Measurements from ENCODE around the gene LSM14B. TPM values are rescaled to one million over a fixed set of nuclear protein-coding genes. Genes with fewer than 3 reads are reported as not detected.
"Not testable (repeated sequence)": the region's sequence is repeated elsewhere in the genome, so short reads cannot be mapped to it uniquely, and the experiment has no call there.

LSM14B gene
- total RNA-seq, result 10 to 100 TPM; 25.1 to 29.8 TPM

- Mint-ChIP-seq H3K4me3 (peak within 1 kb of the TSS; percentile 87), H3K4me1 (peaks cover 10% of the 10 kb centered on the region), H3K27me3 (no peaks in the 10 kb centered on the region), H3K36me3 (ENCODE audit: low read depth) (peaks cover 31% of the 10 kb centered on the region), H3K9me3 (no peaks in the 10 kb centered on the region), H3K27ac (peak within 1 kb of the TSS; percentile 84)
- peak; percentile 88 for ATAC-seq (replicated peaks)
Observed at GRCh38 chr20:62121776-62122653, at the start of gene LSM14B. LSM14B (plus strand) TSS chr20:62122475; CDS start chr20:62122667, 192 bp downstream.

- Mint-ChIP-seq H3K36me3 (ENCODE audit: low read depth) (peaks cover 5% of the 10 kb centered on the region), H3K27ac (no peak overlapping the region), H3K4me3 (no peak overlapping the region), H3K27me3 (peaks cover 2% of the 10 kb centered on the region), H3K4me1 (no peaks in the 10 kb centered on the region), H3K9me3 (peaks cover 9% of the 10 kb centered on the region)
- no peak for ATAC-seq (replicated peaks)
Observed at GRCh38 chr20:62073323-62073722, 49.0 kb upstream of the LSM14B start.

- no peaks in the 10 kb centered on the region for H3K4me1 Mint-ChIP-seq
- no peaks in the 10 kb centered on the region for H3K27me3 Mint-ChIP-seq
- H3K27ac Mint-ChIP-seq, result no peak overlapping the region
- H3K4me3 Mint-ChIP-seq, result no peak overlapping the region
- H3K9me3 Mint-ChIP-seq, result peaks cover 4% of the 10 kb centered on the region
- ATAC-seq (replicated peaks), result no peak
- peaks cover 5% of the 10 kb centered on the region for H3K36me3 Mint-ChIP-seq (ENCODE audit: low read depth)
Observed at GRCh38 chr20:62079166-62079565, 43.1 kb upstream of the LSM14B start.

- no peak for ATAC-seq (replicated peaks)
- H3K9me3 Mint-ChIP-seq, result no peaks in the 10 kb centered on the region
- H3K27me3 Mint-ChIP-seq, result peaks cover 6% of the 10 kb centered on the region
- H3K36me3 Mint-ChIP-seq (ENCODE audit: low read depth), result peaks cover 5% of the 10 kb centered on the region
- H3K27ac Mint-ChIP-seq, result no peak overlapping the region
- H3K4me1 Mint-ChIP-seq, result no peaks in the 10 kb centered on the region
- no peak overlapping the region for H3K4me3 Mint-ChIP-seq
Observed at GRCh38 chr20:62080249-62080990, 41.9 kb upstream of the LSM14B start.

- Mint-ChIP-seq H3K4me1 (no peaks in the 10 kb centered on the region), H3K4me3 (no peak overlapping the region), H3K36me3 (ENCODE audit: low read depth) (no peaks in the 10 kb centered on the region), H3K27me3 (peaks cover 6% of the 10 kb centered on the region), H3K9me3 (no peaks in the 10 kb centered on the region), H3K27ac (no peak overlapping the region)
- no peak for ATAC-seq (replicated peaks)
Observed at GRCh38 chr20:62083312-62083711, 39.0 kb upstream of the LSM14B start.

GRCh38 chr20:62084224-62084623 is 38.1 kb upstream of the LSM14B start:
- H3K27me3 Mint-ChIP-seq; H3K4me1 Mint-ChIP-seq; H3K9me3 Mint-ChIP-seq; H3K27ac Mint-ChIP-seq; H3K36me3 Mint-ChIP-seq (ENCODE audit: low read depth); ATAC-seq (replicated peaks); H3K4me3 Mint-ChIP-seq: not testable (repeated sequence)

- Mint-ChIP-seq H3K27ac (no peak overlapping the region), H3K9me3 (no peaks in the 10 kb centered on the region), H3K4me1 (no peaks in the 10 kb centered on the region), H3K4me3 (no peak overlapping the region), H3K36me3 (ENCODE audit: low read depth) (no peaks in the 10 kb centered on the region), H3K27me3 (peaks cover 6% of the 10 kb centered on the region)
- no peak for ATAC-seq (replicated peaks)
Observed at GRCh38 chr20:62085206-62085605, 37.1 kb upstream of the LSM14B start.

GRCh38 chr20:62087227-62087626 is 35.0 kb upstream of the LSM14B start:
- Mint-ChIP-seq H3K4me1 (no peaks in the 10 kb centered on the region), H3K9me3 (no peaks in the 10 kb centered on the region), H3K27me3 (peaks cover 12% of the 10 kb centered on the region), H3K27ac (no peak overlapping the region), H3K36me3 (ENCODE audit: low read depth) (no peaks in the 10 kb centered on the region), H3K4me3 (no peak overlapping the region)
- no peak for ATAC-seq (replicated peaks)

GRCh38 chr20:62087632-62088031 is 34.6 kb upstream of the LSM14B start:
- Mint-ChIP-seq H3K4me3 (no peak overlapping the region), H3K4me1 (no peaks in the 10 kb centered on the region), H3K27ac (no peak overlapping the region), H3K36me3 (ENCODE audit: low read depth) (no peaks in the 10 kb centered on the region), H3K27me3 (peaks cover 12% of the 10 kb centered on the region), H3K9me3 (no peaks in the 10 kb centered on the region)
- ATAC-seq (replicated peaks), result no peak

- ATAC-seq (replicated peaks), result peak; percentile 74
- Mint-ChIP-seq H3K4me1 (no peaks in the 10 kb centered on the region), H3K27me3 (peaks cover 12% of the 10 kb centered on the region), H3K9me3 (no peaks in the 10 kb centered on the region), H3K4me3 (no peak overlapping the region), H3K36me3 (ENCODE audit: low read depth) (no peaks in the 10 kb centered on the region), H3K27ac (no peak overlapping the region)
Observed at GRCh38 chr20:62088258-62089127, 33.8 kb upstream of the LSM14B start.

- no peaks in the 10 kb centered on the region for H3K9me3 Mint-ChIP-seq
Observed at GRCh38 chr20:62089393-62089792, 32.9 kb upstream of the LSM14B start.

GRCh38 chr20:62096421-62097380 is 25.6 kb upstream of the LSM14B start:
- peaks cover 4% of the 10 kb centered on the region for H3K9me3 Mint-ChIP-seq
- no peak overlapping the region for H3K4me3 Mint-ChIP-seq
- no peaks in the 10 kb centered on the region for H3K4me1 Mint-ChIP-seq
- peaks cover 5% of the 10 kb centered on the region for H3K27me3 Mint-ChIP-seq
- ATAC-seq (replicated peaks), result no peak
- H3K36me3 Mint-ChIP-seq (ENCODE audit: low read depth), result no peaks in the 10 kb centered on the region
- H3K27ac Mint-ChIP-seq, result no peak overlapping the region

More at GRCh38 chr20:62089393-62089792, 32.9 kb upstream of the LSM14B start:
- no peak for ATAC-seq (replicated peaks)
- Mint-ChIP-seq H3K4me3 (no peak overlapping the region), H3K27ac (no peak overlapping the region), H3K27me3 (peaks cover 12% of the 10 kb centered on the region), H3K36me3 (ENCODE audit: low read depth) (no peaks in the 10 kb centered on the region), H3K4me1 (no peaks in the 10 kb centered on the region)

- no peaks in the 10 kb centered on the region for H3K27me3 Mint-ChIP-seq
- no peaks in the 10 kb centered on the region for H3K4me1 Mint-ChIP-seq
- no peak overlapping the region for H3K27ac Mint-ChIP-seq
- peaks cover 4% of the 10 kb centered on the region for H3K9me3 Mint-ChIP-seq
- no peak overlapping the region for H3K4me3 Mint-ChIP-seq
- H3K36me3 Mint-ChIP-seq (ENCODE audit: low read depth), result no peaks in the 10 kb centered on the region
- no peak for ATAC-seq (replicated peaks)
Observed at GRCh38 chr20:62097881-62098407, 24.3 kb upstream of the LSM14B start.

All from activated T-helper 17 cell treated with anti-CD3 and anti-CD28 coated beads, Interleukin-2, amount 50 U/mL, for 72 hours (primary cell).